ENCODE data around the gene PIGH. TPM values are rescaled to one million over a fixed set of nuclear protein-coding genes. Genes with fewer than 3 reads are reported as not detected.

Gene PIGH
- total RNA-seq, 1 experiment from 2014 or later = 26.2 TPM

Other genes starting within 250 kb of the PIGH start
- 46.0 and 66.2 TPM in 2 replicates for gene ATP6V1D, start 240.5 kb downstream of the PIGH start, total RNA-seq (2014; rRNA removed; shearing (Covaris generic); ENCODE audit: low replicate concordance)
- gene EIF2S1, start 239.9 kb downstream of the PIGH start, total RNA-seq (2014; rRNA removed; shearing (Covaris generic); ENCODE audit: low replicate concordance) = 187 and 225 TPM in 2 replicates
- 7.3 and 12.0 TPM in 2 replicates for gene PLEK2, start 188.1 kb downstream of the PIGH start, total RNA-seq (2014; rRNA removed; shearing (Covaris generic); ENCODE audit: low replicate concordance)
- not detected in 2 replicates for gene TMEM229B, start 111.5 kb downstream of the PIGH start, total RNA-seq (2014; rRNA removed; shearing (Covaris generic); ENCODE audit: low replicate concordance)
- gene PLEKHH1, start 67.0 kb downstream of the PIGH start, total RNA-seq (2014; rRNA removed; shearing (Covaris generic); ENCODE audit: low replicate concordance) = 0.78 and 9.3 TPM in 2 replicates
- gene ARG2, start 19.7 kb upstream of the PIGH start, total RNA-seq (2014; rRNA removed; shearing (Covaris generic); ENCODE audit: low replicate concordance) = 5.2 and 19.8 TPM in 2 replicates
- gene VTI1B, start 74.4 kb upstream of the PIGH start, total RNA-seq (2014; rRNA removed; shearing (Covaris generic); ENCODE audit: low replicate concordance) = 34.5 and 40.2 TPM in 2 replicates
- gene RDH11, start 95.5 kb upstream of the PIGH start, total RNA-seq (2014; rRNA removed; shearing (Covaris generic); ENCODE audit: low replicate concordance) = 33.2 and 37.7 TPM in 2 replicates
- not detected in 2 replicates for gene RDH12, start 101.6 kb upstream of the PIGH start, total RNA-seq (2014; rRNA removed; shearing (Covaris generic); ENCODE audit: low replicate concordance)
- 5.3 and 6.3 TPM in 2 replicates for gene ZFYVE26, start 216.3 kb upstream of the PIGH start, total RNA-seq (2014; rRNA removed; shearing (Covaris generic); ENCODE audit: low replicate concordance)
- 20.8 and 29.3 TPM in 2 replicates for gene RAD51B, start 219.5 kb upstream of the PIGH start, total RNA-seq (2014; rRNA removed; shearing (Covaris generic); ENCODE audit: low replicate concordance)

All from Caki2 (cell line).